Hematopoietic multipotent progenitor cell treated with erythropoietin and hydrocortisone succinate and interleukin-3 and kit ligand, for 8 days (in vitro differentiated cells): ENCODE measurements around the gene ZNF556.

Experiments
- DNase-seq: peaks from one replicate; pipeline ENCODE4 v3.0.0-alpha.2; 2015

Gene ZNF556

GRCh38 chr19:2906631-2907195 is 39.6 kb downstream of the ZNF556 start:
- DNase-seq, result no peak

- DNase-seq, result no peak
These were observed 45.2 kb downstream of the ZNF556 start for GRCh38 chr19:2912306-2912705.

- DNase-seq, result no peak
These were observed 50.4 kb downstream of the ZNF556 start for GRCh38 chr19:2917275-2918184.

GRCh38 chr19:2922987-2923386 is 55.9 kb downstream of the ZNF556 start:
- no peak for DNase-seq

- no peak for DNase-seq
These were observed 56.4 kb downstream of the ZNF556 start for GRCh38 chr19:2923510-2923909.

- DNase-seq, result no peak
These were observed 59.4 kb downstream of the ZNF556 start for GRCh38 chr19:2926341-2927031.

GRCh38 chr19:2927032-2927430 is 59.9 kb downstream of the ZNF556 start:
- DNase-seq, result no peak
